Ovary (tissue), 3 donors: Measurements from ENCODE around the gene SGPL1.

ENCODE experiments used
- EP300 ChIP-seq: sonication (generic); formaldehyde crosslinking; IDR thresholded peaks from one replicate; pipeline ENCODE4 v1.6.1; 2017; ENCODE audit warnings: antibody characterized with exemption
- POLR2A ChIP-seq: fragments of 450-650 bp; IDR thresholded peaks from one replicate; pipeline ENCODE4 v1.6.1; 2017; ENCODE audit warnings: antibody characterized with exemption, mild to moderate bottlenecking, moderate library complexity
- TF ChIP-seq, protein P1 (sequence below), 3 donors: fragments of 450-650 bp in 2 of 3; fragments of 200-600 bp in 1 of 3; IDR thresholded peaks; one replicate each; pipeline versions ENCODE4 v1.5.1 to v1.8.0; 2016 to 2022; ENCODE audit warnings: antibody characterized with exemption in 3 of 3, mild to moderate bottlenecking in 1 of 3
- donor health status: DM: no; HTN: no; CAD: no.

DNA sequence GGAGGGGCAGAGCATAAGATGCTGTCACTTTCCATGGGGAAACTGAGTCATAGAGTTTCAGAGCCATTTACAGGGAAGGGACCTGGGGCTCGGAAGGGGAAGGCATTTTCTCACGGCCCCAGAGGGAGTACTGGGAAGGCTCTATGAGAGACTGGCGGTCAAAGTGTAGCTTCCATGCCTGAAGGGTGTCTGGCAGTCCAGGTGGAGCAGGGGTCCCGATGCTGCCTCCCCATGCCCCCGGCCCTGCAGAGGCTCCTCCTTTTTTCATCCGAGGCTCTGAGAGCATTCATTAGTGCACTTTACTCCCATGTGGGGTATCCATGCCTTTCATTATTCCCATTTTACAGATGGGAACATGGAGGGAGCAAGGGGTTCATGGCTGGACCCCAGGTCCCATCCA, 100.5 kb downstream of the SGPL1 start:
- TF ChIP-seq, protein P1, sequence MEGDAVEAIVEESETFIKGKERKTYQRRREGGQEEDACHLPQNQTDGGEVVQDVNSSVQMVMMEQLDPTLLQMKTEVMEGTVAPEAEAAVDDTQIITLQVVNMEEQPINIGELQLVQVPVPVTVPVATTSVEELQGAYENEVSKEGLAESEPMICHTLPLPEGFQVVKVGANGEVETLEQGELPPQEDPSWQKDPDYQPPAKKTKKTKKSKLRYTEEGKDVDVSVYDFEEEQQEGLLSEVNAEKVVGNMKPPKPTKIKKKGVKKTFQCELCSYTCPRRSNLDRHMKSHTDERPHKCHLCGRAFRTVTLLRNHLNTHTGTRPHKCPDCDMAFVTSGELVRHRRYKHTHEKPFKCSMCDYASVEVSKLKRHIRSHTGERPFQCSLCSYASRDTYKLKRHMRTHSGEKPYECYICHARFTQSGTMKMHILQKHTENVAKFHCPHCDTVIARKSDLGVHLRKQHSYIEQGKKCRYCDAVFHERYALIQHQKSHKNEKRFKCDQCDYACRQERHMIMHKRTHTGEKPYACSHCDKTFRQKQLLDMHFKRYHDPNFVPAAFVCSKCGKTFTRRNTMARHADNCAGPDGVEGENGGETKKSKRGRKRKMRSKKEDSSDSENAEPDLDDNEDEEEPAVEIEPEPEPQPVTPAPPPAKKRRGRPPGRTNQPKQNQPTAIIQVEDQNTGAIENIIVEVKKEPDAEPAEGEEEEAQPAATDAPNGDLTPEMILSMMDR (IDR thresholded peaks at IDR 0.05): no peak
- TF ChIP-seq POLR2A: no peak
- TF ChIP-seq EP300: no peak
